HG03135 (cell line): ENCODE measurements around the gene RTN4R.
"Not testable (repeated sequence)": the region's sequence is repeated elsewhere in the genome, so short reads cannot be mapped to it uniquely, and the experiment has no call there.

Experiments used
- ATAC-seq: cut with Tn5 transposase; IDR thresholded peaks from one replicate; pipeline ENCODE4 v1.9.1; 2021; ENCODE audit warnings: mild to moderate bottlenecking, moderate library complexity; ENCODE audit not compliant: unreplicated experiment

Gene RTN4R

DNA sequence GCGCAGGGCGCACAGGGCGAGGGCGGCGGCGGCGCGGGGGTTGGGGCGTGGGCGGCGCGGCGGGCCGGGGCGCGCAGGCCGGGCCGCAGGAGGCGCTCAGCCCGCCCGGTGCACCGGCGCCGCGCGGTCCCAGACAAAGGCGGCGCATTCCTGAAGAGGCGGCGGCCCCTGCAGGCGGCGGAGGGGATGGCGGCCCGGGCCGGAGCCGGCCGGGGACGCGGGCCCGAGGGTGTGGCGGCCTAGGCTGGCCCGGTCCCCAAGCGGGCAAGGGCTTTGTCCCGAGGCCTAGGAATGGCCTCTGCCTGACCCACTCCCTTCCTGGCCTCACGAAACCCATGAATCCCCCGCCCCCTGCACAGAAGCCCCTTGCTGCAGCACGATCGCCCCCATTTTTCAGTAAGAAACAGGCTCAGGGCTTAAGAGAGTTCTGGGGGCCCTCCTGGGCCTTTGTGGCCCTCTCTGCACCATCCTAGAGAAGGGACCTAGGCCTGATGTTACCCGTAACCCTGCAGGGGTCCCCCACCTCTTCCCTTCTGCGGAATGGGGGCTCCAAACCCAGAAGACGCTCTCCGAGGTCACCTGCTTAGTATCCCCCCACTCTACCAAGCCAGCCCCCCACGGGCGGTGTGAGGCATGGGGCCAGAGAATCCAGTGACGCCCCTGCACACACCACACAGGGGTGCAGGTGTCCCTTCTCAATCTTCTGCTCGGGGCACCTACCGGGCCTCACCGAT lies at the start of gene RTN4R:
RTN4R (minus strand) TSS at position 40 of the 734 bp plus-strand sequence. CDS start 226 bp downstream, outside the sequence.
- ATAC-seq: no peak

GRCh38 chr22:20317402-20318042 lies 49.4 kb upstream of the RTN4R start:
- ATAC-seq: not testable (repeated sequence)

GRCh38 chr22:20316844-20317401 lies 48.8 kb upstream of the RTN4R start:
- no peak for ATAC-seq

DNA sequence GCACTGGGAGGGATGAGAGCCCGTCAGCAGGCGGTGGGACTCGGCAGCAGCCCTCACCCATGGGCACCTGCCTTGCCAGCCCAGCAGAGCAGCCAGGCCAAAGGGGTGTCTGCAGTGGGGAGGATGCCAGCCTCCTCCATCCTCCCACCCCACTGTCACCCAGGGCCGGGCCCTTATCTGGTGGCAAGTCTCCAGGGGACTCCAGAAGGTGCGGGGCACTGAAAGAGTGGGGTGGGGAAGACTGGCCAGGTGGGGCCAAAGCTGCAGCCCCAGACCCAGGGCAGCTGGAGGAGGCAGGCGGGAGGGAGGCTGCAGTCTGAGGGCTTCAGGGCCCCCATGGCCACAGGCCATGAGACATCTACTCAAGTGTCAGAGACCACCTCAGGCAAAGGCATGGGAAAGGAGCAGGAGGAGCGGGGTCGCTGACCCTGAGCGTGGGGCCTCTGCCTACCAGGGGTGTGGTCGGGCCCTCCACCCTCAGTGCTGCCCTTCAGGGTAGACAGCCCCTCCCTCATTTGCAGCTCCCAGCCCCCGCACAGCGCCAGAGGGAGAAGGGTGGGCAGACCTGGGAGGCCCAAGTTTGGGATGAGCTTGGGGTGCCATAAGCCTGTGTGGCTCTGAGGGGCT lies 48.2 kb upstream of the RTN4R start:
- no peak for ATAC-seq

DNA sequence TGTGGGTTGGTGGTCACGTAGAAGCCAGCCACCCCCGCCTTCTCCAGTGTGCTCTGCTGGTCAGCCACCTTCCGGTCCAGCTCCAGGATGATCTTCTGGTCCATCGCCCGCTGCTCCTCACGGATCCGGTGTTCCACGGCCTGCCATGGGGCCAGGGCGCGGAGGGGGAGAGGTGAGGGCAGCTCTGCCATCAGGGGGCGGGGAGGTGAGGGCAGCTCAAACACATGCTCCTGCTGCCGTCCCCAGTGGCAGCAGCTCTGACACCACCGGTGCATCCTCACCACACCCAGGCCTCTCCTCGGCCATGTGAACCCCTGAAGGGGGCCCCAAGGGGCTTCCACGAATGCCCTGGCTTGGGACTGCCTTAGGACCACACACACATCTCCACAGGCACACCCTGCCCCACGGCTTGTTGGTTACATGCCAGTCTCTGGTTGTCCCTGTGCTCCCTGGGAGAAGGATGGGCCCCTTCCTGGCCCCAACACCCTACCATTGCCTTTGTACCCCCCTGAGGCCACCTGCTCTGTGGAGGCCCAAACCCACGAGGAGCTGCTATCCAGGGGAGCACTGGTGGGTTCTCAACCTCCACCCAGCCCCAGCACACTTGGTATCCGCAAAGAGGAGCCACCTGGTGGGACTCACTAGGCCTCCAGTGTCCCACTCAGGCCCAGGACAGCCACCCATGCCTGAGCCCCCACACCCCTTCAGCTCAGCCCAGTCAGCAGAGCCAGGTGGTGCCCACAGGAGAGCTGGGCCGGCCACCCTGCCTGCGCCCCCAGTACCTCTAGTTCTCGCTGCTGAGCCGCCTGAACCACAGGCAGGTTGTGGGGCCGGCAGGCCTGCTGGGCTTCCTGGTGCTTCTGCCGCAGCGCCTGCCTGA lies 47.5 kb upstream of the RTN4R start:
- ATAC-seq: no peak

DNA sequence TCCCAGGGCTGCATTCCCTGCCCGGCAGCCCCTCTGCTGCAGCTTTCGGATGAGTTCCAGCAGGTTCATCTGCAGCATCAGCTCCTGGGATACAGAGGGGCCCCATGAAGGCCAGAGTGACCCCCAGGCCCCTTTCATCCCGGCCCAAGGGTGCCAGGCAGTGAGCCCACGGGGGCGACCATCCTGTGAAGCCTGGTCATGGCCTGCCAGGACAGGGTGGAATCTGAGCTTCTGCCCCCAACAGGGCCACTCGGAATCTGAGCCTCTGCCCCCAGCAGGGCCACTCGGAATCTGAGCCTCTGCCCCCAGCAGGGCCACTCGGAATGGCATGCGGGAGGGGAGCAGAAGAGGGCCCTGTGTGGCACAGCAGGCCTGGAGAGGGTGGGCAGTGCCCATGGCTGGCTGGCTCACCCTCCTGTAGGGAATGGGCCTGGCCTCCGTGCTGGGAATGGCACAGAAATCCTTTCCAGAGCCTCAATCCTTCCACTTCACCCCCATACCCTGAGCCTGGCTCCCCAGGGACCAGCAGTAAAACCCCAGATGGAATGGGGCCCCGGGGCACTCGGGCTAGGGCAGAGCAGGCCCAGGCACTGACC lies 46.7 kb upstream of the RTN4R start:
- not testable (repeated sequence) for ATAC-seq

- not testable (repeated sequence) for ATAC-seq
Measured at GRCh38 chr22:20314206-20314605, 46.1 kb upstream of the RTN4R start.

GRCh38 chr22:20313306-20314077 lies 45.4 kb upstream of the RTN4R start:
- not testable (repeated sequence) for ATAC-seq

- no peak for ATAC-seq
Measured at GRCh38 chr22:20312396-20313191, 44.5 kb upstream of the RTN4R start.

DNA sequence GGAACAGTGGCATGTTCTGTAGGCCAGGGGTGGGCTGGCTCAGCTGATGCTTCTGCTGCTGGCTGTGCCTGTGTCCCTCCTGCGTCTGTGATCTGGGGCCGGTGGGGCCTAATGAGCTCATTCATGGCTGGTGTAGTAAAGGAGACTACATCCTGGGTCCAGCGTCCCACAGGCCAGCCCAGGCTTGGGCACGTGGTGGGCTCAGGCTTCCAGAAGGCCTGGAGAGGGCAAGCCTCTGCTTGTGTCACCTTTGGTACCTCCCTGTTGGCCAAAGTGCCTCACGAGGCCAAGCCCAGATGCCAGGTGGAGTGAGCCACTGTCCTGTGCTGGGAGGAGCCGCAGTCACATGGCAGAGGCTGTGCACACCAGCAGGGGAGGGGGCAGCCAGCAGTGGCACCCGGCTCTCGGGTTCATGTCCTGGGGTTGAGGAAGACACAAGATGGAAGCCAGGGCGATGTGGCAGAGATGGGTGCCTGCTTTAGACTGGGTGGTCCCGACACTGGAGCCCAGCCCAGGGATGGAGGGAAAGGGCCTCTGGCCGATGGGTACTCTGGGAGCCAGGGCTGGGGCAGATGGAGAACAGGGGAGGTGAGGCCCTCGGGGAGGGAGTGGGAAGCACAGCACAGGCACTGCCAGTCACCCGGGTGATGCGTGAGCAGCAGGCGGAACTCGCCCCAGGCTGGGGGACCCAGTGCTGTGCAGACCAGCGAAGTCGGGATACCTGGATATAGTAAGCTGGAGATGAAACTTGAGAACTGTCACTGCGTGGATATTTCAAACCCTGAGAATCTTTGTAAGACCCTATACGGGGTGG lies 43.3 kb upstream of the RTN4R start:
- ATAC-seq: not testable (repeated sequence)

DNA sequence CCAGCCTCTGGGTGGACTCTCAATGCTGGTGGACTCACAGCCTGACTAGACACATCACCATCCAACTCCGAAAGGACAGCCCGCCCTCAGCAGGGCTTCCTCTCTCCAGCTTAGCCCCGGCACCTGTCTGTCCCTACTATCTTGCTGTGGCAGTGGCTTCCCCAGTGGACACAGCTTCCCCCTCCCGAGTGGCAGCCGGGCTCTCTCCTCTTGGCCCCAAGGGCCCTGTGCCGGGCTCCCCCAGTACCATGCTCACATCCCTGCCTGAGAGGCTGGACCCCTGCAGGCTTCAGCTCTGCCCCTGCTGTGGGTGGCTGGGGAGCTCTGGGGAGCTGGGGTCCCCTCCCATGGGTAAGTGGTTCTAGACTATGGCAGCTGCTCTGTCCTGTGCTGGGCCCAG lies 42.7 kb upstream of the RTN4R start:
- ATAC-seq: not testable (repeated sequence)

DNA sequence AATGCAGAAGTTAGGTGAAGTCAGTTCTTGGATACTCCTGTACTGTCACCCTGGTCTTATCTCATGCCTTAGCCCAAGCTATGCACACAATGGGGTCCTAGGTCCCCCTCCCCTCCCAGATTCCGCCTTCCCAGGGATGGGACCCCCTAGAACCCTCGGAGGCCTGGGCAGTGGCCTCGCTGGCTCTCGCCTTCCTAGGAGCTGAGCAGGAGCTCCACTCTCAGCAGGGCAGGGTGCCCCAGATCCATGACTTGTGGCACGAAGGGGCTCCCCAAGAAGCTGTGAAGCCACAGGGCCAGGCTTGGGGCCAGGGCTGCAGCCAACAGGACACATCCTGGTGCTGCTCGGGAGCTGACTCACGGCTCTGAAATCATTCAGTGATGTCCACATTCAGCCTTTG lies 42.1 kb upstream of the RTN4R start:
- ATAC-seq: not testable (repeated sequence)

DNA sequence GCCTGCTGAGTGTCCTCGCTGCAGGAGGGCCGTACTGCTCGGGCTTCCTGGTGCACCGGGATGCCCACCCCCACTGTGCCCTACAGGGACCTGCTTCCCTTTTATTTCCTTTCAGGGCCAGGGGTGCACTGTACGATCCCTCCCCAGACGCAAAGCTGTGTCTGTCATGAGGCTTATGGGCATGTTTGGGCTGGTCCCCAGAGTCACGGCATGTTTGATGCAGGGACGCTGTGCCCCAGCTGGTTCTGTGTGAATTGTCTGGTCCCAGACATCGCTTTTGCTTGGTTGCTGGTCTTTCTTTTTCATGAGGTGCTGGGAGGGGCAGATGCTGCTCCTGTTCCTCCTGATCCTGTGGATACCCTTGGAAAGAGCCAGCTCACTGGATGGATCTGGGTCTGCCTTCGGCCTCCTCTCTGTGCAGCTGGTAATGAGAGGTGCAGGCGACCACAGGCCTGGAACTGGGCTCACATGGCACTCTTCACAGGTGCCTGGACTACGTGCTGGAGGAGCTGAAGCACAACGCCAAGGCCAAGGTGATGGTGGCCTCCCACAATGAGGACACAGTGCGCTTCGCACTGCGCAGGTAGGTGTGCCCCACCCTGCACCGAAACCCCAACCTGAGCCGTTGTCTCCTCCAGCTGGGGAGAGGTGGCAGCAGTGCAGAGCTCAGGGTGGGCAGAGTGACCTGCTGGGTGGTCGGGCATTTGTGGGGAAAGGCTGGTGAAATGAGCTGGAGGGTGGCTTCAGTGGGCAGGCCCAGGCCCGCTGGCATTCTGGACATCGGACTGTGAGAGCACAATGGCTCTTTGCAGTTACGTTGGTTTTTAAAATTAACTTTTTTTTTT lies 40.9 kb upstream of the RTN4R start:
- ATAC-seq: not testable (repeated sequence)

GRCh38 chr22:20307448-20308447 lies 39.6 kb upstream of the RTN4R start:
- ATAC-seq: not testable (repeated sequence)

- ATAC-seq: not testable (repeated sequence)
Measured at GRCh38 chr22:20306646-20307447, 38.7 kb upstream of the RTN4R start.
